GM23338 (cell line): ENCODE results near the gene INO80B. TPM values are rescaled to one million over a fixed set of nuclear protein-coding genes. Genes with fewer than 3 reads are reported as not detected.
A peak's percentile ranks its signal among the peaks of the same experiment; 100 is the strongest.

Experiments
- ATAC-seq: fragments of 200-7000 bp; cut with Tn5 transposase; 3 replicates; pipeline ENCODE4 v1.9.1; 2020
- DNase-seq: peaks from one replicate; pipeline ENCODE4 v3.0.0-alpha.2; 2015; ENCODE audit warnings: low spot score
- H2AFZ ChIP-seq: fragments of 200-600 bp; sonication (generic); 2 replicates; pipeline ENCODE4 v1.8.0; 2016; ENCODE audit warnings: antibody characterized with exemption, mild to moderate bottlenecking, moderate library complexity
- H3F3A ChIP-seq: fragments of 200-600 bp; sonication (generic); replicated peaks from 2 replicates; pipeline ENCODE4 v1.8.0; 2017; ENCODE audit warnings: antibody characterized with exemption, mixed run types, low read depth
- H3K27ac ChIP-seq: fragments of 200-600 bp; sonication (generic); 2 replicates; pipeline ENCODE4 v1.6.1; 2016; ENCODE audit warnings: low read depth
- H3K27me3 ChIP-seq: fragments of 200-600 bp; sonication (generic); 2 replicates; pipeline ENCODE4 v1.8.0; 2016; ENCODE audit warnings: mild to moderate bottlenecking, mixed run types, moderate library complexity; ENCODE audit not compliant: insufficient read depth
- H3K36me3 ChIP-seq: fragments of 200-600 bp; sonication (generic); 2 replicates; pipeline ENCODE4 v1.8.0; 2016; ENCODE audit warnings: mild to moderate bottlenecking; ENCODE audit not compliant: insufficient read depth
- H3K4me1 ChIP-seq: fragments of 200-600 bp; sonication (generic); 2 replicates; pipeline ENCODE4 v1.8.0; 2016; ENCODE audit warnings: mild to moderate bottlenecking, moderate library complexity; ENCODE audit not compliant: insufficient read depth
- H3K4me2 ChIP-seq: fragments of 200-600 bp; sonication (generic); 2 replicates; pipeline ENCODE4 v1.7.1; 2017; ENCODE audit warnings: mixed run types
- H3K4me3 ChIP-seq: fragments of 200-600 bp; sonication (generic); 2 replicates; pipeline ENCODE4 v1.6.1; 2016; ENCODE audit warnings: mixed run types
- H3K79me2 ChIP-seq: fragments of 200-600 bp; sonication (generic); replicated peaks from 2 replicates; pipeline ENCODE4 v1.8.0; 2017; ENCODE audit warnings: mild to moderate bottlenecking; ENCODE audit not compliant: insufficient read depth
- H3K9me2 ChIP-seq: fragments of 200-600 bp; sonication (generic); 2 replicates; pipeline ENCODE4 v1.8.0; 2017; ENCODE audit not compliant: insufficient read depth
- H4K20me1 ChIP-seq: fragments of 200-600 bp; sonication (generic); replicated peaks from 2 replicates; pipeline ENCODE4 v1.8.0; 2017; ENCODE audit warnings: mild to moderate bottlenecking; ENCODE audit not compliant: insufficient read depth
- H3K27ac Mint-ChIP-seq: 2 replicates; pipeline ENCODE4 v1.8.0; 2020; ENCODE audit warnings: inconsistent platforms, mild to moderate bottlenecking, moderate library complexity, mixed read lengths
- H3K27me3 Mint-ChIP-seq: 3 replicates; pipeline ENCODE4 v1.8.0; 2022; ENCODE audit warnings: low read depth, mild to moderate bottlenecking, moderate library complexity, mixed read lengths, inconsistent platforms; ENCODE audit not compliant: insufficient read depth, poor library complexity
- H3K36me3 Mint-ChIP-seq: 3 replicates; pipeline ENCODE4 v1.8.0; 2021; ENCODE audit warnings: low read depth, mild to moderate bottlenecking, inconsistent platforms, moderate library complexity, mixed read lengths
- H3K4me1 Mint-ChIP-seq: 3 replicates; pipeline ENCODE4 v1.8.0; 2020; ENCODE audit warnings: mild to moderate bottlenecking, inconsistent platforms, mixed read lengths
- H3K4me3 Mint-ChIP-seq: 3 replicates; pipeline ENCODE4 v1.8.0; 2021; ENCODE audit warnings: moderate library complexity, mild to moderate bottlenecking, inconsistent platforms, mixed read lengths
- H3K9me3 Mint-ChIP-seq: 3 replicates; pipeline ENCODE4 v1.8.0; 2020; ENCODE audit warnings: moderate library complexity, mild to moderate bottlenecking, inconsistent platforms, mixed read lengths
- CREB1 ChIP-seq: fragments of 250-450 bp; sonication (Bioruptor Pico); IDR thresholded peaks from 2 replicates; pipeline ENCODE4 v1.5.0; 2020; ENCODE audit warnings: low read depth, mild to moderate bottlenecking, moderate library complexity
- EZH2 ChIP-seq: fragments of 200-600 bp; sonication (generic); IDR thresholded peaks from one replicate; pipeline ENCODE4 v1.8.0; 2017; ENCODE audit warnings: antibody characterized with exemption, mild to moderate bottlenecking, low read depth; ENCODE audit not compliant: unreplicated experiment
- JUNB ChIP-seq: IDR thresholded peaks from one replicate; pipeline ENCODE4 v1.6.1; 2016; ENCODE audit warnings: antibody characterized with exemption; ENCODE audit not compliant: unreplicated experiment
- NANOG ChIP-seq: IDR thresholded peaks from 2 replicates; pipeline ENCODE4 v1.6.1; 2016; ENCODE audit warnings: antibody characterized with exemption, borderline replicate concordance
- ZNF331 ChIP-seq: fragments of 250-450 bp; sonication (Bioruptor Pico); IDR thresholded peaks from 2 replicates; pipeline ENCODE4 v1.5.0; 2020; ENCODE audit warnings: low read depth, mild to moderate bottlenecking, moderate library complexity
- ZNF462 ChIP-seq: fragments of 250-450 bp; sonication (Bioruptor Pico); IDR thresholded peaks from 2 replicates; pipeline ENCODE4 v1.5.0; 2020; ENCODE audit warnings: mild to moderate bottlenecking, moderate library complexity
- polyA plus RNA-seq: library from polyadenylated mRNA; unstranded; fragments of >200 nt; fragmentation: Nextera tagmentation; extraction: Ambion mirVana; gene quantifications from 2 replicates; pipeline ENCODE4 v1.2.1, GENCODE V29; 2016
- total RNA-seq: library from RNA; depleted of rRNA; stranded (reverse); fragments of >200 nt; shearing (Covaris generic); gene quantifications from 2 replicates; pipeline ENCODE4 v1.2.3, GENCODE V29; 2014

The INO80B gene
- total and polyA plus RNA-seq, 2 experiments from 2014 or later, result 5.1 to 21.8 TPM

- DNase-seq (peak; percentile 25), ATAC-seq (no peak)
- Histone ChIP-seq H3K4me1 (peaks cover 51% of the 10 kb centered on the region), H3K27ac (no peak overlapping the region), H3K79me2 (no peaks in the 10 kb centered on the region), H3K9me2 (no peaks in the 10 kb centered on the region), H3F3A (peaks cover 48% of the 10 kb centered on the region), H4K20me1 (peaks cover 11% of the 10 kb centered on the region), H2AFZ (peak overlapping the region; percentile 98), H3K27me3 (peaks cover 100% of the 10 kb centered on the region), H3K4me3 (peak overlapping the region; percentile 69), H3K4me2 (peak overlapping the region; percentile 95), H3K36me3 (peaks cover under 1% of the 10 kb centered on the region; the same call in 1 of the 2 replicates)
- no peaks in the 10 kb centered on the region for H3K9me3 Mint-ChIP-seq
- peaks cover 11% of the 10 kb centered on the region for H3K36me3 Mint-ChIP-seq
- H3K4me3 Mint-ChIP-seq, result peak overlapping the region; percentile 77
- peaks cover 100% of the 10 kb centered on the region for H3K27me3 Mint-ChIP-seq
- H3K4me1 Mint-ChIP-seq, result peaks cover 54% of the 10 kb centered on the region
- TF ChIP-seq EZH2 (peak; percentile 97), NANOG (no peak)
- H3K27ac Mint-ChIP-seq, result no peak overlapping the region
Measured at GRCh38 chr2:74499940-74500577, 45.2 kb downstream of the INO80B start.

- peak overlapping the region; percentile 77; the same call in 1 of the 3 replicates for H3K4me3 Mint-ChIP-seq
- H3K27me3 Mint-ChIP-seq, result peaks cover 100% of the 10 kb centered on the region
- peak; percentile 51 for DNase-seq
Measured at GRCh38 chr2:74500578-74500946, 45.7 kb downstream of the INO80B start.

GRCh38 chr2:74501335-74502071, 46.6 kb downstream of the INO80B start:
- H3K27ac Mint-ChIP-seq, result no peak overlapping the region
- Histone ChIP-seq H3K27me3 (peaks cover 100% of the 10 kb centered on the region), H3K4me3 (peak overlapping the region; percentile 71), H3F3A (peaks cover 43% of the 10 kb centered on the region), H4K20me1 (peaks cover 11% of the 10 kb centered on the region), H3K79me2 (peaks cover 5% of the 10 kb centered on the region), H2AFZ (peak overlapping the region; percentile 96; the same call in 1 of the 2 replicates), H3K9me2 (no peaks in the 10 kb centered on the region), H3K4me2 (peak overlapping the region; percentile 95), H3K27ac (no peak overlapping the region), H3K36me3 (peaks cover 7% of the 10 kb centered on the region; the same call in 1 of the 2 replicates), H3K4me1 (peaks cover 52% of the 10 kb centered on the region)
- ATAC-seq, result no peak
- H3K36me3 Mint-ChIP-seq, result peaks cover 22% of the 10 kb centered on the region
- DNase-seq, result peak; percentile 55
- peaks cover 99% of the 10 kb centered on the region for H3K27me3 Mint-ChIP-seq
- H3K9me3 Mint-ChIP-seq, result no peaks in the 10 kb centered on the region
- H3K4me3 Mint-ChIP-seq, result peak overlapping the region; percentile 86
- peaks cover 55% of the 10 kb centered on the region for H3K4me1 Mint-ChIP-seq
- TF ChIP-seq JUNB (no peak), ZNF462 (no peak)

More at GRCh38 chr2:74500578-74500946, 45.7 kb downstream of the INO80B start:
- Mint-ChIP-seq H3K4me1 (peaks cover 54% of the 10 kb centered on the region), H3K27ac (no peak overlapping the region), H3K9me3 (no peaks in the 10 kb centered on the region), H3K36me3 (peaks cover 16% of the 10 kb centered on the region)
- Histone ChIP-seq H3K9me2 (no peaks in the 10 kb centered on the region), H3K79me2 (no peaks in the 10 kb centered on the region), H3K4me3 (peak overlapping the region; percentile 69; the same call in 1 of the 2 replicates), H3K4me1 (peaks cover 51% of the 10 kb centered on the region), H3K27ac (no peak overlapping the region), H3F3A (peaks cover 48% of the 10 kb centered on the region), H2AFZ (no peak overlapping the region), H3K4me2 (peak overlapping the region; percentile 95; the same call in 1 of the 2 replicates), H3K36me3 (peaks cover 6% of the 10 kb centered on the region; the same call in 1 of the 2 replicates), H4K20me1 (peaks cover 11% of the 10 kb centered on the region), H3K27me3 (peaks cover 100% of the 10 kb centered on the region)
- no peak for ATAC-seq
- no peak for TF ChIP-seq ZNF331
- TF ChIP-seq CREB1 (CRISPR knock-in tag), result no peak
